GM23338 (cell line): ENCODE results near the gene HOXA5. TPM values are rescaled to one million over a fixed set of nuclear protein-coding genes. Genes with fewer than 3 reads are reported as not detected.

Experiments used
- ATAC-seq: fragments of 200-7000 bp; cut with Tn5 transposase; 3 replicates; pipeline ENCODE4 v1.9.1; 2020
- DNase-seq: peaks from one replicate; pipeline ENCODE4 v3.0.0-alpha.2; 2015; ENCODE audit warnings: low spot score
- H2AFZ ChIP-seq: fragments of 200-600 bp; sonication (generic); 2 replicates; pipeline ENCODE4 v1.8.0; 2016; ENCODE audit warnings: antibody characterized with exemption, mild to moderate bottlenecking, moderate library complexity
- H3F3A ChIP-seq: fragments of 200-600 bp; sonication (generic); replicated peaks from 2 replicates; pipeline ENCODE4 v1.8.0; 2017; ENCODE audit warnings: antibody characterized with exemption, mixed run types, low read depth
- H3K27ac ChIP-seq: fragments of 200-600 bp; sonication (generic); 2 replicates; pipeline ENCODE4 v1.6.1; 2016; ENCODE audit warnings: low read depth
- H3K27me3 ChIP-seq: fragments of 200-600 bp; sonication (generic); 2 replicates; pipeline ENCODE4 v1.8.0; 2016; ENCODE audit warnings: mild to moderate bottlenecking, mixed run types, moderate library complexity; ENCODE audit not compliant: insufficient read depth
- H3K36me3 ChIP-seq: fragments of 200-600 bp; sonication (generic); 2 replicates; pipeline ENCODE4 v1.8.0; 2016; ENCODE audit warnings: mild to moderate bottlenecking; ENCODE audit not compliant: insufficient read depth
- H3K4me1 ChIP-seq: fragments of 200-600 bp; sonication (generic); 2 replicates; pipeline ENCODE4 v1.8.0; 2016; ENCODE audit warnings: mild to moderate bottlenecking, moderate library complexity; ENCODE audit not compliant: insufficient read depth
- H3K4me2 ChIP-seq: fragments of 200-600 bp; sonication (generic); 2 replicates; pipeline ENCODE4 v1.7.1; 2017; ENCODE audit warnings: mixed run types
- H3K4me3 ChIP-seq: fragments of 200-600 bp; sonication (generic); 2 replicates; pipeline ENCODE4 v1.6.1; 2016; ENCODE audit warnings: mixed run types
- H3K79me2 ChIP-seq: fragments of 200-600 bp; sonication (generic); replicated peaks from 2 replicates; pipeline ENCODE4 v1.8.0; 2017; ENCODE audit warnings: mild to moderate bottlenecking; ENCODE audit not compliant: insufficient read depth
- H3K9me2 ChIP-seq: fragments of 200-600 bp; sonication (generic); 2 replicates; pipeline ENCODE4 v1.8.0; 2017; ENCODE audit not compliant: insufficient read depth
- H4K20me1 ChIP-seq: fragments of 200-600 bp; sonication (generic); replicated peaks from 2 replicates; pipeline ENCODE4 v1.8.0; 2017; ENCODE audit warnings: mild to moderate bottlenecking; ENCODE audit not compliant: insufficient read depth
- H3K27ac Mint-ChIP-seq: 2 replicates; pipeline ENCODE4 v1.8.0; 2020; ENCODE audit warnings: inconsistent platforms, mild to moderate bottlenecking, moderate library complexity, mixed read lengths
- H3K27me3 Mint-ChIP-seq: 3 replicates; pipeline ENCODE4 v1.8.0; 2022; ENCODE audit warnings: low read depth, mild to moderate bottlenecking, moderate library complexity, mixed read lengths, inconsistent platforms; ENCODE audit not compliant: insufficient read depth, poor library complexity
- H3K36me3 Mint-ChIP-seq: 3 replicates; pipeline ENCODE4 v1.8.0; 2021; ENCODE audit warnings: low read depth, mild to moderate bottlenecking, inconsistent platforms, moderate library complexity, mixed read lengths
- H3K4me1 Mint-ChIP-seq: 3 replicates; pipeline ENCODE4 v1.8.0; 2020; ENCODE audit warnings: mild to moderate bottlenecking, inconsistent platforms, mixed read lengths
- H3K4me3 Mint-ChIP-seq: 3 replicates; pipeline ENCODE4 v1.8.0; 2021; ENCODE audit warnings: moderate library complexity, mild to moderate bottlenecking, inconsistent platforms, mixed read lengths
- H3K9me3 Mint-ChIP-seq: 3 replicates; pipeline ENCODE4 v1.8.0; 2020; ENCODE audit warnings: moderate library complexity, mild to moderate bottlenecking, inconsistent platforms, mixed read lengths
- ETS1 ChIP-seq: IDR thresholded peaks from 2 replicates; pipeline ENCODE4 v1.6.1; 2016; ENCODE audit warnings: antibody characterized with exemption
- EZH2 ChIP-seq: fragments of 200-600 bp; sonication (generic); IDR thresholded peaks from one replicate; pipeline ENCODE4 v1.8.0; 2017; ENCODE audit warnings: antibody characterized with exemption, mild to moderate bottlenecking, low read depth; ENCODE audit not compliant: unreplicated experiment
- EZH2phosphoT487 ChIP-seq: fragments of 200-600 bp; sonication (generic); IDR thresholded peaks from one replicate; pipeline ENCODE4 v1.8.1; 2018; ENCODE audit warnings: antibody characterized with exemption; ENCODE audit not compliant: unreplicated experiment
- NANOG ChIP-seq: IDR thresholded peaks from 2 replicates; pipeline ENCODE4 v1.6.1; 2016; ENCODE audit warnings: antibody characterized with exemption, borderline replicate concordance
- REST ChIP-seq: IDR thresholded peaks from one replicate; pipeline ENCODE4 v1.6.1; 2018; ENCODE audit warnings: antibody characterized with exemption; ENCODE audit not compliant: unreplicated experiment
- STAT1 ChIP-seq: IDR thresholded peaks from one replicate; pipeline ENCODE4 v1.6.1; 2016; ENCODE audit warnings: antibody characterized with exemption; ENCODE audit not compliant: unreplicated experiment
- ZNF114 ChIP-seq: fragments of 250-450 bp; sonication (Bioruptor Pico); IDR thresholded peaks from 2 replicates; pipeline ENCODE4 v1.5.0; 2020; ENCODE audit warnings: mild to moderate bottlenecking, moderate library complexity
- ZNF462 ChIP-seq: fragments of 250-450 bp; sonication (Bioruptor Pico); IDR thresholded peaks from 2 replicates; pipeline ENCODE4 v1.5.0; 2020; ENCODE audit warnings: mild to moderate bottlenecking, moderate library complexity
- polyA plus RNA-seq: library from polyadenylated mRNA; unstranded; fragments of >200 nt; fragmentation: Nextera tagmentation; extraction: Ambion mirVana; gene quantifications from 2 replicates; pipeline ENCODE4 v1.2.1, GENCODE V29; 2016
- total RNA-seq: library from RNA; depleted of rRNA; stranded (reverse); fragments of >200 nt; shearing (Covaris generic); gene quantifications from 2 replicates; pipeline ENCODE4 v1.2.3, GENCODE V29; 2014

The HOXA5 gene
- total and polyA plus RNA-seq, 2 experiments from 2014 or later: not detected

- Histone ChIP-seq H3K36me3 (no peaks in the 10 kb centered on the region; the same call in 1 of the 2 replicates), H3K4me2 (peak overlapping the region; percentile 82; the same call in 1 of the 2 replicates), H3K4me3 (peak overlapping the region; percentile 64; the same call in 1 of the 2 replicates), H3K9me2 (no peaks in the 10 kb centered on the region), H3K27me3 (peaks cover 100% of the 10 kb centered on the region), H3K79me2 (no peaks in the 10 kb centered on the region), H3K4me1 (no peaks in the 10 kb centered on the region; the same call in 1 of the 2 replicates), H3K27ac (no peak overlapping the region), H3F3A (peaks cover 21% of the 10 kb centered on the region), H4K20me1 (peaks cover 47% of the 10 kb centered on the region), H2AFZ (no peak overlapping the region)
- Mint-ChIP-seq H3K4me1 (peaks cover 12% of the 10 kb centered on the region), H3K27ac (no peak overlapping the region), H3K27me3 (peaks cover 99% of the 10 kb centered on the region), H3K9me3 (peaks cover 11% of the 10 kb centered on the region; the same call in 2 of the 3 replicates), H3K4me3 (peak overlapping the region; percentile 53; the same call in 2 of the 3 replicates), H3K36me3 (no peaks in the 10 kb centered on the region; the same call in 2 of the 3 replicates)
- ATAC-seq (no peak), DNase-seq (no peak)
- TF ChIP-seq NANOG (no peak), ETS1 (no peak), ZNF114 (CRISPR knock-in tag) (no peak), EZH2 (peak; percentile 92), EZH2phosphoT487 (peak; percentile 69), STAT1 (no peak), ZNF462 (CRISPR knock-in tag) (no peak), REST (no peak)
These were observed 17.8 kb upstream of the HOXA5 start for GRCh38 chr7:27161214-27161720.
